Activated T-cell treated with anti-CD3 and anti-CD28 coated beads for 1 hour (primary cell): ENCODE data around the gene GRIFIN.

Experiments used
- DNase-seq: peaks from one replicate; pipeline ENCODE4 v3.0.0-alpha.2; 2020; ENCODE audit warnings: low read depth

The GRIFIN gene

DNA sequence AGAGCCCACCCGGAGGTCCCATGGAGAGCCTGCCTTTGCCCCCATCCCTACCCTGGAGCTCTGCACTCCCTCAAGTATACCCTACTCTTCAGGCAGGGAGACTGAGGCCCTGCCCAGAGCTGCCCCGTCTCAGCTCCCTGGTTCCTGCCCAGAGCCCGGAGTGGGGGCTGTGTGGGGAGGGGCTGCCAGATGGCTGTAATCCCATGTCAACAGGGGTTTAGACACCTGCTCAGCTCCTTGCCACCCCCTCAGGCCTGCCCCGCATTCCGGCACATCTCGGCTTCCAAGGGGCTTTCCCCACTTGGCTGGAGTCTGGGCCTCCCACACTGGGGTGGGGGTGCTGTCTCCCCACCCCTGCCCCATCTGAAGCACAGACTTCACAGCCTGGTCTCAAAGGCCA, 22.5 kb upstream of the GRIFIN start:
- no peak for DNase-seq

DNA sequence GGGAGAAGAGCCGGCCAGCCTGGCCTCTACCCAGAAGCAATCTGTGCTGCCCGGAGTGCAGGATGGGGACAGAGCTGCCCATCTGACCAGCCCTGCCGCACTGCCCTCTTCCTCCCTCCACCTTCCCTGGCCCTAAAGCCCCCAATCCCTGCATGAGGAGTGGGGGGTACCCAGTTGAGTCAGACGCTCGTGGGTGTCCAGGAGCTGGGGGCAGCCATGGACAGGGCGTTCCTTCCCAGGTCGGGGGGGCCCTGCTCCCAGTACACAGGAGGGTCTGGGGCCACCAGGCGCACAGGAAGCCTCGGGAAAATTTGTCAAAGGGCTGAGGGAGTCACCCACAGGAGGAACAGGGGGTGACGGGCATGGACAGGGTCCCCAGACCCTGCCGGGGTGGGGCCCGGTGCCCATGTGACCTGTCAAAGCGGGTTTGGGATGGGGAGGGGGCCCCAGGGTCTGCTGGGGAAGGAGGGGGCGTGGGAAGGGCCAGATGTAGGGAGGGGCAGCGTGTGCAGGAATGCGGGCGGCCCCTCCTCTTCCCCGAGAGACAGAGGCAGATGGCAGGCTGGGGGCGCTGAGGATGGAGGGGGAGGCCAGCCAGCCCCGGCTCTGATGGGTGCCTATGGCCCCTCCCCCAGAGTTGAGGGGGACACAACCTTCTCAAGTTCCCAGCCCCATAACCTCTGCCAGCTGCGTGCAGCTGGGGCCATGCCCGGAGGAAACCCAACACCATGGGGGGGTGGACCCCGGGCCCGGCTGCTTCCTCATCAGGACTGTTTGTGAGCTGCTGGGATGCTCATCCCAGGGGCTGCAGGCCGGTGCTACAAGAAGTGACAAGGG, 21.5 kb upstream of the GRIFIN start:
- no peak for DNase-seq

DNA sequence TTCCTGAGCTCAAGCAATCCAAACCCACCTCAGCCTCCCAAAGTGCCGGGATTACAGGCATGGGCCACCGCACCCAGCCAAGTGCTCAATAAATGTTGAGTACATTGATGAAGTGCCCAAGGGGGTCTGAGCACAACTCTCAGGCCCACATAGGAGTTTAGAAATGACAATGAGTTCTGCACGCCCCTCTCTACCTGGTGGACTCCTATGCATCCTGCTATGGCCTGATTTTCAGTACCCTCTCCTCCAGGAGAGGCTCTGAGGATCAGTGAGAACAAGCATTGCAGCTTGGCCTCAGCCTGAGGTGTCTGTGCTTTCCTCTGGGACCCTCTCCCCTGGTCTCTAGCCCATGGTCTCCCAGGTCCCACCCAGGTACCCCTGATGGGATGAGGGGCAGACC, 20.9 kb upstream of the GRIFIN start:
- DNase-seq: no peak

- no peak for DNase-seq
Observed at GRCh38 chr7:2496375-2496774, 20.2 kb upstream of the GRIFIN start.

GRCh38 chr7:2495418-2496299, 19.5 kb upstream of the GRIFIN start:
- DNase-seq: no peak

- no peak for DNase-seq
Observed at GRCh38 chr7:2494191-2495130, 18.3 kb upstream of the GRIFIN start.

- DNase-seq: no peak
Observed at GRCh38 chr7:2493205-2494164, 17.3 kb upstream of the GRIFIN start.

DNA sequence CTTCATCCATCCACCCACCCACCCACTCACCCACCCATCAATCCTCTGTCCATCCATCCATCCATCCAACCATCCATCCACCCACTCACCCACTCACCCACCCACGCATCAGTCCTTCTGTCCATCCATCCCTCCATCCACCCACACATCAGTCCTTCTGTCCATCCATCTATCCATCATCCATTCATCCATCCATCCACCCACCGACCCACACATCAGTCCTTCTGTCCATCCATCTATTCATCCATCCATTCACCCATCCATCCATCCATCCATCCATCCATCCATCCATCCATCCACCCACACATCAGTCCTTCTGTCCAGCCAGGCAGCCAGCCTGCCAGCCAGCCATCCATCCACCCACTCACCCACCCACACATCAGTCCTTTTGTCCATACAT, 15.8 kb upstream of the GRIFIN start:
- DNase-seq: no peak

DNA sequence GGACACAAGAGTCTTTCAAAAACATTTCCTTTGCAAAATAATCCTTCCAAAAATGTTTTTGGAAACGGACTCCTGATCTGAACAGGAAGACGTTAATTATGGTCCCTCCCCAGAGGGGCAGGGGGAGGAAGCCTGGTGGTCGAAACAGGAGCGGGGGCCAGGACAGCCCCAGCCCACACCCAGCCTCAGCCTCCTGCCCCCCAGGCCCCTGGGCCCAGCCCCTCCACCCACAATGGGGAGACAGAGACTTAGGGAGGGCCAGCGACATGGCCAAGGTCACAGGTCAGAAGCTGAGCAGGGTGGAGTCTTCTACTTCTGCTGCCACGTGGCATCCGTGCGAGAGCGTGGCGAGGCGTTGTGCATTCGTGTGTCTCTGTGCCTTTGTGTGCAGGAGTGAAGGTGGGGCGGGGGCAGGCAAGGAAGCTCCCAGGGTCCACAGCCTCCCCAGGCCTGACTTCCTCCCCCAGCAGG, 14.0 kb upstream of the GRIFIN start:
- DNase-seq: no peak

DNA sequence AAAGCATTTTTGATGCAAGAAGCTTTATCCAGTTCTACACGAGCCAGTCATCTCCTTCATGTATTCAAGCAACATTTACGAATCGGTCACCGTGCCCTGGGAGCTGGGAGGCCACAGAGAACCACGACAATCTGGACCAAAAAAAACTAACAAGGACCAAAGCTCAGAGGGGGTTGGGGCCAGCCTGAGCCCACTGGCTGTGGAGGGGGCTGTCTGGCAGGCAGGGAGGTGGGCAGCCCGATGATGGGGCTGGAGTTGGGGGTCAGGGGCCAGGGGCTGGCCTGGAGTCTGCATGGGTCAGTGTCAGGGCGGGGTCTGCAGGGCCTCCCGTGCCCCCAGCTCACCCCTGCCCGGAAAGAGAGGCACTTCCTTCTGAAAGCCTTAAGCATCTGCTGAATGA, 12.5 kb upstream of the GRIFIN start:
- no peak for DNase-seq

- DNase-seq: no peak
Observed at GRCh38 chr7:2488272-2488645, 12.1 kb upstream of the GRIFIN start.

- no peak for DNase-seq
Observed at GRCh38 chr7:2487586-2488271, 11.5 kb upstream of the GRIFIN start.

- DNase-seq: no peak
Observed at GRCh38 chr7:2484868-2485267, 8.7 kb upstream of the GRIFIN start.

- no peak for DNase-seq
Observed at GRCh38 chr7:2483494-2483893, 7.3 kb upstream of the GRIFIN start.

GRCh38 chr7:2482725-2483451, 6.7 kb upstream of the GRIFIN start:
- DNase-seq: no peak

GRCh38 chr7:2481195-2481594, 5.0 kb upstream of the GRIFIN start:
- DNase-seq: no peak

DNA sequence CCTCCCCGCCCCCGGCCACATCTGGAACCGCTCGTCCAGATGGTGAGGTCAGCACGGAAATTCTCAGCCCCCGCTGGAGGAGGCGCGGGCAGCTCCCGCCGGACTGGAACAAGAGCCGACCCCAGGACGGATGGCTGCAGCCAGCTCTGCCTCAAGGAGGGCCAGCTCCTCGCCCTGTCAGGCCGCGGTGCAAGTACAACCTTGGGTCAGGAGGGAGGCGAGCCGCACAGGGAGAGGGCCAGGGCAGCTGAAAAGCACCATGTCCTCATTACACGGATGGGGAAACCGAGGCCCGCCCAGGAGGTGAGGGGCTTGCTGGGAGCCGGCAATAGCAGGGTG, 3.8 kb upstream of the GRIFIN start:
- DNase-seq: no peak

DNA sequence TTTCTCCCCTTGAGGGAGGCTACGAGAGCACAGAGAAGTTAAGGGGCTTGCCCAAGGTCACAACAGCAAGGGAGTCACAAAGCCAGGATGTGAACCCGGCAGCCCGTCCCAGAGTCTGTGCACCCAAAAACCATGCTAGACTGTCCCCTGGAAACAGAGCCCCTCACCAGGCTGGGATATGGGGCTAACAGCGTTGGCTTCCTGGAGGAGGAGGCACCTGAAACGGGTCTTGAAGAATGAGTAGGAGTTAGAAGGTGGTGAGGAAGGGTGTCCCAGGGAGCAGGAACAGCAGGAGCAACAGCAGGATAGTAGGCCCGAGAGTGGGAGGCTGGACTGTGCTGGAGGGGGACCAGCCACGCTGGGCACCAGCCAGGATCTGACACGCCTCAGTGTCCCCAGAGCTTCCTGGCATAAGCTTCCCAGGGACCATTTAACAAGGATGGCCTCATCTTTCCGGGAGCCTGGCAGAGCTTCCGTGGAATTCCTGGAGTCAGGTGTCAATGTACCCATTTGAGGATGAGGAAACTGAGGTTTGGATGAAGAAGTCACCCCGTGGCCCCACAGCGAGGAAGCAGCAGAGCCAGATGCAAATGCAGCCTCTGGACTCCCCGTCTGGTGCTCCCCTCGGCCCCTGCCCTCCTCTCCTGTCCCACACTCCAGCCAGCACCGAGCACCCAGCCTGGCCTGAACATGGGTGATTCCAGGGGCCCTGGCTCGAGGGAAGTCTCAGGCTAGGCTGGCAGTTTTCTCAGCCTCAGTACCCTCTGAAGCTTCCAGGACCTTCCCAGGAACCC, 3.3 kb upstream of the GRIFIN start:
- DNase-seq: no peak

GRCh38 chr7:2478800-2479199, 2.6 kb upstream of the GRIFIN start:
- DNase-seq: no peak
